Astrocyte (in vitro differentiated cells and primary cell): ENCODE results near the gene INCA1.

Experiments
- EZH2 ChIP-seq: IDR thresholded peaks from 2 replicates; pipeline ENCODE4 v1.6.1; 2012; ENCODE audit warnings: mild to moderate bottlenecking, low read length, inconsistent platforms; ENCODE audit not compliant: insufficient read depth
- TF ChIP-seq, protein P1 (sequence below): IDR thresholded peaks from 2 replicates; pipeline ENCODE4 v1.5.1; 2011; ENCODE audit warnings: low read depth, mild to moderate bottlenecking, inconsistent platforms, low read length, moderate library complexity; ENCODE audit not compliant: insufficient read depth

DNA sequence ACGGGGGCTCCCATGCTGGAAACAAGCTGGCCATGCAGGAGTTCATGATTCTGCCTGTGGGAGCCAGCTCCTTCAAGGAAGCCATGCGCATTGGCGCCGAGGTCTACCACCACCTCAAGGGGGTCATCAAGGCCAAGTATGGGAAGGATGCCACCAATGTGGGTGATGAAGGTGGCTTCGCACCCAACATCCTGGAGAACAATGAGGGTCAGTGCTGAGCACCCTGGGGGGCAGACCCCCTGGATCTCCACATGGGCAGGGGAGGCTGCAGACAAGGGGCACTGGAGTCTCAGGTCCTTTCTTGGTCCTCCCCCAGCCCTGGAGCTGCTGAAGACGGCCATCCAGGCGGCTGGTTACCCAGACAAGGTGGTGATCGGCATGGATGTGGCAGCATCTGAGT, 42.2 kb downstream of the INCA1 start:
- TF ChIP-seq, protein P1, sequence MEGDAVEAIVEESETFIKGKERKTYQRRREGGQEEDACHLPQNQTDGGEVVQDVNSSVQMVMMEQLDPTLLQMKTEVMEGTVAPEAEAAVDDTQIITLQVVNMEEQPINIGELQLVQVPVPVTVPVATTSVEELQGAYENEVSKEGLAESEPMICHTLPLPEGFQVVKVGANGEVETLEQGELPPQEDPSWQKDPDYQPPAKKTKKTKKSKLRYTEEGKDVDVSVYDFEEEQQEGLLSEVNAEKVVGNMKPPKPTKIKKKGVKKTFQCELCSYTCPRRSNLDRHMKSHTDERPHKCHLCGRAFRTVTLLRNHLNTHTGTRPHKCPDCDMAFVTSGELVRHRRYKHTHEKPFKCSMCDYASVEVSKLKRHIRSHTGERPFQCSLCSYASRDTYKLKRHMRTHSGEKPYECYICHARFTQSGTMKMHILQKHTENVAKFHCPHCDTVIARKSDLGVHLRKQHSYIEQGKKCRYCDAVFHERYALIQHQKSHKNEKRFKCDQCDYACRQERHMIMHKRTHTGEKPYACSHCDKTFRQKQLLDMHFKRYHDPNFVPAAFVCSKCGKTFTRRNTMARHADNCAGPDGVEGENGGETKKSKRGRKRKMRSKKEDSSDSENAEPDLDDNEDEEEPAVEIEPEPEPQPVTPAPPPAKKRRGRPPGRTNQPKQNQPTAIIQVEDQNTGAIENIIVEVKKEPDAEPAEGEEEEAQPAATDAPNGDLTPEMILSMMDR: no peak
- no peak for TF ChIP-seq EZH2
